ENCODE measurements around the gene FHOD3. TPM values are rescaled to one million over a fixed set of nuclear protein-coding genes. Genes with fewer than 3 reads are reported as not detected.

The FHOD3 gene
- total RNA-seq, 1 donor from 2014 or later, result 346 TPM

DNA sequence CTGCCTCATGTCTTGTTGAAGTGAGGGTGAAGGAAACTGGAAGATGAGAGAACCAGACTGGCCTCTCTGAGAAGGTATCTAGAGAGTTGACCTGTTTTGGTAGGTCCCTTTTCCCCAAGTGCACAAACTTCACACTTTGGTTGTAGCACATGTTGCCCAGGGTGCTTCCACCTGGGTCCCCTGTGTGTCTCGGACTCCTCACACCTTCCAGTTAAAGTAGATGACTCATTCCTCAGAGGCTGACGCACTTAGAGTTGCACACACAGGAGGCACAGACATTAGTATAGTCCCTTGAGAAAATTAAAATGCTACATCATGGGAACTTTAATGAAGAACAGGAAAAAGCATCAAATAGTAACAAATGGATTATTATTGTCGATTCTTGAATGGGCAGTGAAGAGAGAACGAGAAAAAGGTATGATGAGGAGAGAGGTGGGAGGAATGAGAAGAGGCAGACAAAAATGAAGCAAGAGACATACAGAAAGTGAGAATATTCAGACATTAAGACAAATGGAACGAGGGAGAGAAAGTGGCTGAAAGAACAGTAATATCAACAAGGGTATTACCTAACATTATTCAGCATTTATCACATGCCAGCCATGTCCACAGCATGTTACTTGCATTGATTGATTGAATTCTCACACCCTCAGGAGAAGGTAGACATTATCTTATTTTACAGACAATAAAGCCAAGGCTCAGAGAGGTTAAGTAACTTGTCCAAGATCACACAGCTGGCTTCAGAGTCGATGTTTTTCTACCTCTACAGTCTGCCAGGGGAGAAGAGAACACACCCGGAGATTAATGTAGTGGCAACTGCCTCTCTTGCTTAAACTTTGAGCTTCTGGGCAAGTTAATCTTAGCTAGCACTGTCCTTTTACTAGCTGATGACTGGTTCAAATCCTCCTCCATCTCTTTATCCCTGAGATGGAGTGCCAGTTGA, 68.6 kb downstream of the FHOD3 start:
- no peak for TF ChIP-seq CTCF (IDR thresholded peaks at IDR 0.05; ENCODE audit: borderline replicate concordance)
- H3K9me3 ChIP-seq (replicated peaks), result peaks cover 5% of the 10 kb centered on the region
- H3K4me1 ChIP-seq, result peaks cover 46% of the 10 kb centered on the region
- intact Hi-C loops (cut with micrococcal nuclease), result no loop called here
- no peak overlapping the region for H3K4me3 ChIP-seq
- DNase-seq, result no peak
- peak overlapping the region; percentile 64 for H3K27ac ChIP-seq (replicated peaks)
- H3K27me3 ChIP-seq (ENCODE audit: low read depth), result no peaks in the 10 kb centered on the region
- no peaks in the 10 kb centered on the region for H3K36me3 ChIP-seq

GRCh38 chr18:36366994-36367839, 69.7 kb downstream of the FHOD3 start:
- Histone ChIP-seq H3K27ac (replicated peaks) (peak overlapping the region; percentile 64), H3K9me3 (replicated peaks) (peaks cover 5% of the 10 kb centered on the region), H3K27me3 (ENCODE audit: low read depth) (no peaks in the 10 kb centered on the region), H3K36me3 (no peaks in the 10 kb centered on the region), H3K4me1 (peaks cover 56% of the 10 kb centered on the region), H3K4me3 (no peak overlapping the region)
- intact Hi-C loops (cut with micrococcal nuclease), result no loop called here
- TF ChIP-seq CTCF (IDR thresholded peaks at IDR 0.05; ENCODE audit: borderline replicate concordance), result no peak
- DNase-seq, result peak; percentile 74

DNA sequence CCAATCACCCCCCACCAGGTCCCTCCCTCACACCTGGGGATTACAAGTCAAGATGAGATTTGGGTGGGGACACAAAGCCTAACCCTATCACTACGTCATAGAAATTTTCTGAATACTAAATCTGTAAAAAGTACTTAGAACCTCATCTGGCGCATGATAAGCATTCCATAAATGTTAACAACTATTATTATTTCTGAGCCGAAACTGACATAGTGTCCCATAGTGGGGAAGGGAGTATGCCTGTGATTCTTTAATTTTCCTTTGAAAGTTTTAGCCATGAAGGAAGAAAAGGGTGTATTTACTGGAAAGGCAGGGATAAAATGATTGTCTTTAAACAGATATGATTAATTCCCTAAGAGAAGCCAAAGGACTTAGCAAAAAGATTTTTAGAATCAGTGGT, 71.4 kb downstream of the FHOD3 start:
- TF ChIP-seq CTCF (IDR thresholded peaks at IDR 0.05; ENCODE audit: borderline replicate concordance), result no peak
- no peaks in the 10 kb centered on the region for H3K9me3 ChIP-seq (replicated peaks)
- H3K4me3 ChIP-seq, result no peak overlapping the region
- no peaks in the 10 kb centered on the region for H3K27me3 ChIP-seq (ENCODE audit: low read depth)
- H3K27ac ChIP-seq (replicated peaks), result peak overlapping the region; percentile 64
- DNase-seq, result no peak
- peaks cover 73% of the 10 kb centered on the region for H3K4me1 ChIP-seq
- intact Hi-C loops (cut with micrococcal nuclease), result no loop called here
- H3K36me3 ChIP-seq, result no peaks in the 10 kb centered on the region

GRCh38 chr18:36372903-36373311, 75.4 kb downstream of the FHOD3 start:
- no peaks in the 10 kb centered on the region for H3K27me3 ChIP-seq (ENCODE audit: low read depth)
- TF ChIP-seq CTCF (IDR thresholded peaks at IDR 0.05; ENCODE audit: borderline replicate concordance), result no peak
- H3K4me1 ChIP-seq, result peaks cover 77% of the 10 kb centered on the region
- peak overlapping the region; percentile 33 for H3K27ac ChIP-seq (replicated peaks)
- no peaks in the 10 kb centered on the region for H3K36me3 ChIP-seq
- H3K9me3 ChIP-seq (replicated peaks), result no peaks in the 10 kb centered on the region
- intact Hi-C loops (cut with micrococcal nuclease), result no loop called here
- DNase-seq, result no peak
- H3K4me3 ChIP-seq, result no peak overlapping the region

DNA sequence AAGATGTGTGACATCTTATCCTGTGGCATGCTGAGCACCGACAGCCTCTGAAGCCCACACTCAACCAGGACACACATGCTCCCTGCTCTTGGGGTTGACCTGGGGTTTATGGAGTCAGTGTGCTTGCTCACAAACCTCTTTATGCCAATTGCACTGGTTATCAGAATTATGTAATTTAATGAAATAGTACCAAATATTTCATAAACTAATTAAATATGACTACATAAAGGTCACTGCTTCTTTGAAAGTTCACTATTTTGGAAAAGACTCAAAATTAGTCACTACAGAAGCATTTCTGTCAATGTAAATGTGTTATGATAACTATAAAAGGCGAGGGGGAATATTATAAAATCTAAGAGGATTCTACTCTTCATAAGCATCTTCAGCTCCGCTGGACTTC, 76.7 kb downstream of the FHOD3 start:
- intact Hi-C loops (cut with micrococcal nuclease), result no loop called here
- no peak for TF ChIP-seq CTCF (IDR thresholded peaks at IDR 0.05; ENCODE audit: borderline replicate concordance)
- no peaks in the 10 kb centered on the region for H3K27me3 ChIP-seq (ENCODE audit: low read depth)
- H3K36me3 ChIP-seq, result no peaks in the 10 kb centered on the region
- no peak overlapping the region for H3K4me3 ChIP-seq
- peak overlapping the region; percentile 28 for H3K27ac ChIP-seq (replicated peaks)
- no peak for DNase-seq
- peaks cover 78% of the 10 kb centered on the region for H3K4me1 ChIP-seq
- no peaks in the 10 kb centered on the region for H3K9me3 ChIP-seq (replicated peaks)

Measured in left ventricle myocardium inferior (tissue), 1 donor.